Measurements from ENCODE around the gene ZG16B. TPM values are rescaled to one million over a fixed set of nuclear protein-coding genes. Genes with fewer than 3 reads are reported as not detected.

ZG16B gene
- total and polyA plus RNA-seq, 8 donors: 13.0 to 39.0 (median 22.3) TPM; not detected in 3

- WGBS, 5 donors: 5 to 19% (median 7%) methylated on average over 7 to 23 of the region's 23 CpGs
- peaks cover 0 to 16% (median 8%) of the 10 kb centered on the region in 4 donors for H3K36me3 ChIP-seq
- peak overlapping the region; percentile 35 to 59 (median 42) for H3K4me3 ChIP-seq
- H3K27me3 ChIP-seq: peaks cover 4 to 54% (median 22%) of the 10 kb centered on the region in 3 donors
- TF ChIP-seq CTCF (IDR thresholded peaks at IDR 0.05): peak in 3 of 7 experiments; percentile 11 to 42 (median 29)
- no peak for TF ChIP-seq POLR2A (IDR thresholded peaks at IDR 0.05)
- peak in 2 of 3 donors; percentile 69 to 83 for TF ChIP-seq POLR2AphosphoS5 (IDR thresholded peaks at IDR 0.05)
- peak overlapping the region; percentile 83 to 92 (median 89) for H3K27ac ChIP-seq
- intact Hi-C loops (cut with DNase I; ENCODE audit: low total_unique reads): no loop called here
- H3K9me3 ChIP-seq: peaks cover 6 to 20% (median 15%) of the 10 kb centered on the region in 4 donors
- peaks cover 0 to 29% (median 20%) of the 10 kb centered on the region in 4 donors for H3K4me1 ChIP-seq
- DNase-seq: peak; percentile 91 to 95
Measured at GRCh38 chr16:2858245-2859025, 28.3 kb downstream of the ZG16B start.

DNA sequence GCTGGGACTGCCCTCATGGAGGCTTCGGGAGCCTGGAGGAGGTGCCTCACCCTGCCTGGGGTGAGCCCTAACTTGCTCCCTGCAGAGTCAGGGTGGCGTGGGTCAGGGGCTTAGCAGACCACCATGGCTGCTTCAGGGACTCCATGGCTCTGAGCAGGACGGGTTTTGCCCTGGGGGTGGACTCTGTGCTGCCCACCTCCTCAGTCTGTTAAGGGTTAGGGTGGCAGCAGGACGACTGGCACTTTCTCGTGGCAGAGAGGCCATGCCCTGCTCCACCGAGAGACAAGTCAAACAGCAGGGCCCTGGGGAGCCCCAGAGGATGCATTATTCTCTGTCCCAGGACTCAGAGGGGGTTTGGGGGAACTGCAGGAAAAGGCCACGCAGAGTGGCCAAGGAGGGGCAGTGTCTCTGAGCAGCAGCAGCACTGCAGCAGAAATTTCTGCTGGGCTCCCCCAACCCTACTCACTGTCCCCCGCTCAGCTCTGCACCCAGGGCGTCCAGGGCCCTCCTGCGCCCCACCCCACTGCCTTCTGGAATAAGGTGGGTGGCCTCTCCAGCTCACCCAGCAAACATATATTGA lies 29.7 kb downstream of the ZG16B start:
- H3K36me3 ChIP-seq: peaks cover 0 to 7% (median 3%) of the 10 kb centered on the region in 4 donors
- no peak for DNase-seq
- TF ChIP-seq POLR2AphosphoS5 (IDR thresholded peaks at IDR 0.05): no peak
- TF ChIP-seq POLR2A (IDR thresholded peaks at IDR 0.05): no peak
- no peak for TF ChIP-seq EP300 (IDR thresholded peaks at IDR 0.05)
- no peak for TF ChIP-seq CTCF (IDR thresholded peaks at IDR 0.05)
- 72 to 93% (median 81%) methylated on average over 5 to 10 of the region's 10 CpGs for WGBS, 5 donors
- peaks cover 0 to 29% (median 20%) of the 10 kb centered on the region in 4 donors for H3K4me1 ChIP-seq
- peaks cover 4 to 61% (median 22%) of the 10 kb centered on the region in 3 donors for H3K27me3 ChIP-seq
- H3K4me3 ChIP-seq: no peak overlapping the region
- H3K27ac ChIP-seq: no peak overlapping the region
- intact Hi-C loops (cut with DNase I; ENCODE audit: low total_unique reads): loop anchor here (10.0 kb wide), 1 partner anchor 75 kb away; the partner anchor contains the start of gene PRSS33
- peaks cover 5 to 17% (median 8%) of the 10 kb centered on the region in 4 donors for H3K9me3 ChIP-seq

- DNase-seq: no peak
- no peak overlapping the region for H3K27ac ChIP-seq
Measured at GRCh38 chr16:2860826-2861567, 30.9 kb downstream of the ZG16B start.

More at GRCh38 chr16:2860826-2861567, 30.9 kb downstream of the ZG16B start:
- peaks cover 5 to 15% (median 7%) of the 10 kb centered on the region in 4 donors for H3K9me3 ChIP-seq
- 76 to 81% (median 79%) methylated on average over 7 to 8 of the region's 8 CpGs for WGBS, 5 donors
- peaks cover 0 to 23% (median 19%) of the 10 kb centered on the region in 4 donors for H3K4me1 ChIP-seq
- H3K4me3 ChIP-seq: no peak overlapping the region
- H3K27me3 ChIP-seq: peaks cover 4 to 65% (median 22%) of the 10 kb centered on the region in 3 donors
- no peaks in the 10 kb centered on the region for H3K36me3 ChIP-seq
- intact Hi-C loops (cut with DNase I; ENCODE audit: low total_unique reads): loop anchor here (10.0 kb wide), 1 partner anchor 76 kb away; the partner anchor contains the start of gene PRSS33
- no peak for TF ChIP-seq CTCF (IDR thresholded peaks at IDR 0.05)
- no peak for TF ChIP-seq POLR2A (IDR thresholded peaks at IDR 0.05)
- no peak for TF ChIP-seq EP300 (IDR thresholded peaks at IDR 0.05)
